ENCODE data around the gene CEP85L. TPM values are rescaled to one million over a fixed set of nuclear protein-coding genes. Genes with fewer than 3 reads are reported as not detected.

The CEP85L gene
- total RNA-seq, 2 donors from 2014 or later: 4.5 to 6.8 TPM

- no peak for TF ChIP-seq CTCF (IDR thresholded peaks at IDR 0.05)
- no peaks in the 10 kb centered on the region for H3K27me3 ChIP-seq
- H3K27ac ChIP-seq: no peak overlapping the region
- H3K4me1 ChIP-seq: peaks cover 0 to 8% of the 10 kb centered on the region in 2 donors
- H3K9me3 ChIP-seq: no peaks in the 10 kb centered on the region
- peaks cover 17% of the 10 kb centered on the region for H3K36me3 ChIP-seq
- no peak overlapping the region for H3K4me3 ChIP-seq
- DNase-seq (ENCODE audit: low spot score): no peak
Observed at GRCh38 chr6:118562959-118563358, 88.4 kb downstream of the CEP85L start.

GRCh38 chr6:118562248-118562647 is 89.1 kb downstream of the CEP85L start:
- no peak overlapping the region for H3K27ac ChIP-seq
- H3K36me3 ChIP-seq: peaks cover 18% of the 10 kb centered on the region
- H3K4me3 ChIP-seq: no peak overlapping the region
- H3K27me3 ChIP-seq: no peaks in the 10 kb centered on the region
- TF ChIP-seq CTCF (IDR thresholded peaks at IDR 0.05): no peak
- peaks cover 0 to 13% of the 10 kb centered on the region in 2 donors for H3K4me1 ChIP-seq
- DNase-seq (ENCODE audit: low spot score): no peak
- H3K9me3 ChIP-seq: no peaks in the 10 kb centered on the region

GRCh38 chr6:118559659-118560058 is 91.7 kb downstream of the CEP85L start:
- Histone ChIP-seq H3K27me3 (no peaks in the 10 kb centered on the region), H3K36me3 (peaks cover 38% of the 10 kb centered on the region), H3K27ac (no peak overlapping the region), H3K4me3 (no peak overlapping the region), H3K9me3 (no peaks in the 10 kb centered on the region), H3K4me1 (peaks cover 0 to 13% of the 10 kb centered on the region in 2 donors)
- no peak for DNase-seq (ENCODE audit: low spot score)
- TF ChIP-seq CTCF (IDR thresholded peaks at IDR 0.05): no peak

- H3K4me3 ChIP-seq: peak overlapping the region in 1 of 2 donors; percentile 43
Observed at GRCh38 chr6:118558464-118559217, 92.8 kb downstream of the CEP85L start.

GRCh38 chr6:118554698-118555097 is 96.7 kb downstream of the CEP85L start:
- H3K9me3 ChIP-seq: no peaks in the 10 kb centered on the region
- peaks cover 0 to 13% of the 10 kb centered on the region in 2 donors for H3K4me1 ChIP-seq
- no peak for TF ChIP-seq CTCF (IDR thresholded peaks at IDR 0.05)
- peak overlapping the region; percentile 43 to 48 for H3K4me3 ChIP-seq
- H3K27ac ChIP-seq: peak overlapping the region; percentile 78 to 83
- no peaks in the 10 kb centered on the region for H3K27me3 ChIP-seq
- no peak for DNase-seq (ENCODE audit: low spot score)
- peaks cover 69% of the 10 kb centered on the region for H3K36me3 ChIP-seq

More at GRCh38 chr6:118558464-118559217, 92.8 kb downstream of the CEP85L start:
- TF ChIP-seq CTCF (IDR thresholded peaks at IDR 0.05): no peak
- no peaks in the 10 kb centered on the region for H3K27me3 ChIP-seq
- peaks cover 0 to 13% of the 10 kb centered on the region in 2 donors for H3K4me1 ChIP-seq
- DNase-seq (ENCODE audit: low spot score): no peak
- no peaks in the 10 kb centered on the region for H3K9me3 ChIP-seq
- peak overlapping the region; percentile 78 to 83 for H3K27ac ChIP-seq
- peaks cover 47% of the 10 kb centered on the region for H3K36me3 ChIP-seq
